Measurements from ENCODE around the gene LCOR. TPM values are rescaled to one million over a fixed set of nuclear protein-coding genes. Genes with fewer than 3 reads are reported as not detected.

The LCOR gene
- total RNA-seq, 1 experiment from 2014 or later: 39.2 TPM

- Histone ChIP-seq H3K27me3 (replicated peaks; ENCODE audit: insufficient read depth, low read depth, low read length, poor library complexity) (no peaks in the 10 kb centered on the region), H3K27ac (ENCODE audit: low read depth, low read length, poor library complexity, severe bottlenecking) (no peak overlapping the region), H3K4me3 (ENCODE audit: low read depth, low read length, poor library complexity, severe bottlenecking) (no peak overlapping the region), H3K9me3 (ENCODE audit: low read depth, low read length, poor library complexity, severe bottlenecking) (no peaks in the 10 kb centered on the region), H3K4me1 (ENCODE audit: insufficient read depth, low read length, poor library complexity, severe bottlenecking) (no peaks in the 10 kb centered on the region), H3K36me3 (ENCODE audit: insufficient read depth, low read length, poor library complexity, severe bottlenecking) (no peaks in the 10 kb centered on the region)
- ChIA-PET CTCF (no interaction called here), POLR2A (ENCODE audit: low non-redundant PET) (no interaction called here)
- TF ChIP-seq CTCF (conservative IDR thresholded peaks at IDR 0.05; ENCODE audit: low read depth, low read length) (no peak), EZH2 (IDR thresholded peaks at IDR 0.05; ENCODE audit: borderline replicate concordance, low read depth, low read length, poor library complexity, severe bottlenecking) (no peak)
- BruUV-seq (replicated peaks): no TSS peak
- intact Hi-C loops (cut with micrococcal nuclease; ENCODE audit: unreplicated experiment): loop anchor here (5.0 kb wide), 1 partner anchor 115 kb away; no protein-coding TSS in a partner anchor
- DNase-seq (ENCODE audit: low spot score): no peak
Measured at GRCh38 chr10:96912405-96912804, 80.3 kb downstream of the LCOR start.

GRCh38 chr10:96913906-96914305 lies 81.8 kb downstream of the LCOR start:
- no TSS peak for BruUV-seq (replicated peaks)
- H3K4me3 ChIP-seq (ENCODE audit: low read depth, low read length, poor library complexity, severe bottlenecking): no peak overlapping the region
- no peaks in the 10 kb centered on the region for H3K4me1 ChIP-seq (ENCODE audit: insufficient read depth, low read length, poor library complexity, severe bottlenecking)
- no peaks in the 10 kb centered on the region for H3K27me3 ChIP-seq (replicated peaks; ENCODE audit: insufficient read depth, low read depth, low read length, poor library complexity)
- no peak overlapping the region for H3K27ac ChIP-seq (ENCODE audit: low read depth, low read length, poor library complexity, severe bottlenecking)
- DNase-seq (ENCODE audit: low spot score): no peak
- no peaks in the 10 kb centered on the region for H3K9me3 ChIP-seq (ENCODE audit: low read depth, low read length, poor library complexity, severe bottlenecking)
- CTCF ChIA-PET: no interaction called here
- intact Hi-C loops (cut with micrococcal nuclease; ENCODE audit: unreplicated experiment): loop anchor here (5.0 kb wide), 1 partner anchor 113 kb away; no protein-coding TSS in a partner anchor
- POLR2A ChIA-PET (ENCODE audit: low non-redundant PET): interaction anchor here (0.6 kb wide), 1 partner anchor 1541 kb away, joined by 8 read pairs; no protein-coding TSS in a partner anchor
- no peaks in the 10 kb centered on the region for H3K36me3 ChIP-seq (ENCODE audit: insufficient read depth, low read length, poor library complexity, severe bottlenecking)
- TF ChIP-seq EZH2 (IDR thresholded peaks at IDR 0.05; ENCODE audit: borderline replicate concordance, low read depth, low read length, poor library complexity, severe bottlenecking) (no peak), CTCF (conservative IDR thresholded peaks at IDR 0.05; ENCODE audit: low read depth, low read length) (no peak)

- no peak overlapping the region for H3K4me3 ChIP-seq (ENCODE audit: low read depth, low read length, poor library complexity, severe bottlenecking)
- ChIA-PET POLR2A (ENCODE audit: low non-redundant PET) (no interaction called here), CTCF (no interaction called here)
- intact Hi-C loops (cut with micrococcal nuclease; ENCODE audit: unreplicated experiment): no loop called here
- no peaks in the 10 kb centered on the region for H3K4me1 ChIP-seq (ENCODE audit: insufficient read depth, low read length, poor library complexity, severe bottlenecking)
- H3K27ac ChIP-seq (ENCODE audit: low read depth, low read length, poor library complexity, severe bottlenecking): no peak overlapping the region
- H3K9me3 ChIP-seq (ENCODE audit: low read depth, low read length, poor library complexity, severe bottlenecking): no peaks in the 10 kb centered on the region
- no peaks in the 10 kb centered on the region for H3K27me3 ChIP-seq (replicated peaks; ENCODE audit: insufficient read depth, low read depth, low read length, poor library complexity)
- TF ChIP-seq EZH2 (IDR thresholded peaks at IDR 0.05; ENCODE audit: borderline replicate concordance, low read depth, low read length, poor library complexity, severe bottlenecking) (no peak), CTCF (conservative IDR thresholded peaks at IDR 0.05; ENCODE audit: low read depth, low read length) (no peak)
- BruUV-seq (replicated peaks): no TSS peak
- no peak for DNase-seq (ENCODE audit: low spot score)
- H3K36me3 ChIP-seq (ENCODE audit: insufficient read depth, low read length, poor library complexity, severe bottlenecking): no peaks in the 10 kb centered on the region
Measured at GRCh38 chr10:96917628-96918027, 85.5 kb downstream of the LCOR start.

Data from A673 (cell line).